Activated T-helper 1 cell treated with anti-CD3 and anti-CD28 coated beads, Interleukin-2, amount 50 U/mL, for 16 hours (primary cell): ENCODE results near the gene ZNF775.

Experiments
- DNase-seq, 2 donors: peaks; one replicate each; pipeline ENCODE4 v3.0.0-alpha.2; 2020; ENCODE audit warnings: low read depth in 1 of 2, low spot score in 1 of 2

ZNF775 gene

GRCh38 chr7:150345012-150345411 lies 34.1 kb upstream of the ZNF775 start:
- no peak for DNase-seq

DNA sequence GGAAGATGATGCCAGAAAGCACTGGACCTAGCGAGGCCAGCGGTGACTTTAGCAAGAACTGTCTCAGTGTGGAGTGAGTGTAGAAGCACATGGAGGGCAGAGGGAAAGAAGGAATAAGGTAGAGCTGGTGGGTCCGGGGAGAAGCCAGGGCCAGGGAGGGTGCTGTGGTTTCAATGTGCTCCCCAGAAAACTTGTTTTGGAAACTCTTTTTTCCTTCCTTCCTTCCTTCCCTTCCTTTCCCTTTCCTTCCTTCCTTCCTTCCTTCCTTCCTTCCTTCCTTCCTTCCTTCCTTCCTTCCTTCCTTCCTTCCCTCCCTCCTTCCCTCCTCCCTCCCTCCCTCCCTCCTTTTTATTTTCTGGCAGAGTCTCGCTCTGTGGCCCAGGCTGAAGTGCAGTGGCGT lies 32.2 kb upstream of the ZNF775 start:
- no peak for DNase-seq

DNA sequence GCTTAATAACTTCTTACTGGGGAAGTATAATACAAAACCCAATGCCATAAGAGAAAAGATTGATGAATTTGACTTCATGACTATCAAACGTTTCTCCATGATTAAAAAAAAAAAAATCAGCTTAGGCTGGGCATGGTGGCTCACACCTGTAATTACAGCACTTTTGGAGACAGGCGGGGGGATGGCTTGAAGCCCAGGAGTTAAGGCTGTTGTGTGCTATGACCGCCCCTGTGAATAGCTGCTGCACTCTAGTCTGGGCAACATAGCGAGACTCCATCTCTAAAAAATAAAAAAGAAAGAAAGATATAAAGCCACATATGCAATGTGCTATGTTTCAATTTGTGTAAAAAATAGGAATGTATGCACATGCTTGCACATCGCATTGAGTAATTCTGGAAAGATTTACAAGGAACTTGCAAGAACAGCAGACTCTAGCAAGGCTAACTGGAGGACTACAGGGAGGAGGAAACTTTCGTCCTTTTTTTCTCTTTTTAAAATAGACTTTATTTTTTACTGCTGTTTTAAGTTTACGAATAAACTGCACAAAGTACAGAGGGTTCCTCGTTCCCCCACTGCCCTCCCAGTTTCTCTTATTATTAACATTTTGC lies 27.4 kb upstream of the ZNF775 start:
- no peak for DNase-seq

GRCh38 chr7:150355666-150356059 lies 23.5 kb upstream of the ZNF775 start:
- DNase-seq = no peak

- DNase-seq = no peak
Measured at GRCh38 chr7:150356265-150356897, 22.7 kb upstream of the ZNF775 start.

DNA sequence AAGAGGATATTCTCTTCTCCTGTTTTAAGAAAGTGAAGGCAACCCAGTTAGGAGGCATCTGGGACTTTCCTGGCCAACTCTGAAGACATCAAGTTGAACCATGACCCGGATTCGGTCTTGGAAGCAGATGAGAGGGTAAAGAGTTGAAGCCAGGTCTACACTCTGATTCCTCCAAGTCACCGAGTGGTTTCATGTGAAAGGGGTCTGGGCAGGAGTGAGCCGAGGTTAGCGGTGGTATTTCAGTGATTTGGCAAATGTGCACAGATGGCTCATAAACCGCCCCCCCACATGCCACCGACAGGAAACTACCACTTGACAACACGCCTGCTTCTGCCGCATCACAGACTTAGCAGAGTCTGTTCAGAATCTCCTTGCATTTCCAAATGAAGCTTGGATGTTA lies 21.9 kb upstream of the ZNF775 start:
- DNase-seq = peak; percentile 38 to 43

DNA sequence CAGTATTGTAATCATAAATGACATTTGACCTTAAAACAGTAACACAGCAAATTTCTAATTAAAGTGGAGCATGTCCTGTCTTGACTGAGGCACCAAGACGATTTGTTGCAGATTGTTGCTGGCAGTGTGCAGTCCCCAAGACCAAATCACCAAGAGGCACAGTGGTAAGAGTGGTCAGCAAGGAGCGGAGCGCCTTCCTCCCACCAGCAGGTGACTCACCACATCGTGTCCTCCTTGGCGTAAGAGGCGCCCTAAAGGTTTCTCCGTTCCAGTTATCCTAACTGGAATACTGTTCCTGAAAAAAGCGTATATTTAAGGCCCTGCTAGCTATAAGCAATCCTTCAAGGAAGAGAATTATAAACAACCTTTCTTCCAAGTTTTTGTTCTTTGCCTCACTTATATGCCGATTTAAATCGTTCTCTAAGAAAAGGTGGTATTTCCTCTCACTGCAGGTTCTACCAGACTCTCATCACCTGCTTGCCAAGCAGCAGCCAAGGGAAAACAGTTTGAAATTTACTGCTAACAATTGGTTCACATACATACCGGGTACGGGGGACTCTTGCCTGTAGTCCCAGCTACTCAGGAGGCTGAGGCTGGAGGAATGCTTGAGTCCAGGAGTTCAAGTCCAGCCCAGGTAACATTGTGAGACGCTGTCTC lies 21.2 kb upstream of the ZNF775 start:
- DNase-seq = no peak

DNA sequence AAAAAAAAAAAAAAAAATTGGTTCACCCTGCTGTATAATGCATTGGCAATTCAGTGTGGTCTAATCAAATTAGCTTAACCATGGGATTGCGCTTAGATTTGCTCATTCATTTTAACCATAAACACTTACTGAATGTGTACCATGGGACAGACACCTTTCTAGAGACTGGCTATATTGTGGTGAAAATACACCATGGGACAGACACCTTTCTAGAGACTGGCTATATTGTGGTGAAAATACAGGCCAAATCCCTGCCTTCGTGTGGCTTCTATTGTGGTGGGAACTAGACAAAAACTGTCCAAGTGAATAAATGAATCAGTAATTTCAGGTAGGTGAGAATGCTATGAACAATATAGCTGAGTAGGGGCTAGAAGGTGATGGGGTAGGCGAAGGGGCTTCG lies 20.7 kb upstream of the ZNF775 start:
- DNase-seq = no peak

DNA sequence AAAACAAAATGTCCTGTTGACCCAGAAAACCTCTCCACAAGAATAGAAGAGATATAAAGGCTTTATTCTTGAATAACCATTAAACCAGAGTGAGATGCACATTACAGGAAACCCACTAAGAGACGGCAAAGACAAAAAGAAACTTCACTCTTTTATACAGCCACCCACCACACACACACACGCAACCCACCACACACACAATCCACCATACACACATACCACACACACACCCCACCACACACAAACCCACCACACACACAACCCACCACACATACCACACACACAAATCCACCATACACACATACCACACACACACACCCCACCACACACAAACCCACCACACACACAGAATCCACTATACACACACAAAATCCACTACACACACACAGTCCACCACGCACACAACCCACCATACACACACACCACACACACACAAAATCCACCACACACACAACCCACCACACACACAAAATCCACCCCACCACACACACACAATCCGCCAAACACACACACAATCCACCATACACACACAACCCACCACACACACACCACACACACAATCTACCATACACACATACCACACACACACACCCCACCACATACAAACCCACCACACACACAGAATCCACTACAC lies 20.0 kb upstream of the ZNF775 start:
- no peak for DNase-seq

- no peak for DNase-seq
Measured at GRCh38 chr7:150359622-150360362, 19.3 kb upstream of the ZNF775 start.

GRCh38 chr7:150360363-150361058 lies 18.6 kb upstream of the ZNF775 start:
- DNase-seq = no peak

DNA sequence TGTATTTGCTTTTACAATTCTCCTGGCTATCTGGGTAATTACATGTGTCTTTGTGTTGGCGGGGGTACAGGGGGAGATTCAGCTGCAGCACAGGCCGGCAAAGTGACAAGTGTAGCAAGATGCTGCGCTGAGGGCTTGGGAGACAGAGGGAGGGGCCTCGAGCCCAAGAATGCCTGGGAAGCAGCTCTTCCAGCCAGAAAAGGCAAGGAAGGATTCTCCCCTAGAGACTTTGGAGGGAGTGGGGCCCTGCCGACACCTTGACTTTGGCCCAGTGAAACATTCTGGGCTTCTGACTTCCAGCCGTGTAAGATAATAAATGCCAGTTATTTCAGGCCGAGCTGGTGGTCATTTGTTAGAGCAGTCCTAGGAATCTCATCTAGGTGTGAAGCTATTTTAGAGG lies 17.7 kb upstream of the ZNF775 start:
- no peak for DNase-seq

GRCh38 chr7:150361807-150362621 lies 17.1 kb upstream of the ZNF775 start:
- DNase-seq = no peak

DNA sequence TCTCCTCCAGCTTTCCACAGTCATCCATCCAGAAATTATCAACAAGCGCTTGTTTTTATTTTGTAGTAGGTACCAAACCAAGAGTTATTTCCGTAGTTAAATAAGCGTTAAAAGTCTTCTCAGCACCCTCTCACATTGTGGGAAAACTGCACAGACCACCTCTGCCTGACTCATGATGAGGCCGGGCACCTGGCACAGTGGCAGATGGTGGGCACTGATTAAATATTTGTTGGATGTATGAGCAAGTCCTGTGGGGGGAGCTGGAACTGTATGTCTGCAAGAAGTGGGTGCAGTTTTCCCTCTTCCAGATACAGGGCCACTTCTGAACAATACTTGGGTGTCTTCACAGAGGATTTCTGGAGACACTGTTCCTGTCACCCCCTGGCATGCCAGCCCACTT lies 15.8 kb upstream of the ZNF775 start:
- no peak for DNase-seq

DNA sequence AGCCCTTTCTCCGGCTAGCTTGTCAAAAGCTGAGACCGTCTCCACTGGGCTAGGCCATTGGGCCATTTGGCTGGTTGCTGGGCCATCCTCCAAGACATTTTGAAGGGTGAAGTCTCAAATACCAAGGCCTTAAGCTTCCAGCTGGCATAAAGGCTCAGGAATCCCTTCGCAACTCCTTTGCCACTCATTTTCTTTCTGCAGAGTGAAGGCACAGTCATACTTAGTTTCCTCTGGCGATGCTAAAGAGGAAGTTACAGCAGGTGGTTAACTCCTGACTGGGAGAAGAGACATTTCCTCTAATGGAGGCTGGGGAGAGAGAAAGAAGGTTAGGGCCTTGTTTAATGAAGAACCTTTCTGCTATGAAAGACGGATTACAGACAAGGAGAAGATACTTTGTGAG lies 15.3 kb upstream of the ZNF775 start:
- no peak for DNase-seq

DNA sequence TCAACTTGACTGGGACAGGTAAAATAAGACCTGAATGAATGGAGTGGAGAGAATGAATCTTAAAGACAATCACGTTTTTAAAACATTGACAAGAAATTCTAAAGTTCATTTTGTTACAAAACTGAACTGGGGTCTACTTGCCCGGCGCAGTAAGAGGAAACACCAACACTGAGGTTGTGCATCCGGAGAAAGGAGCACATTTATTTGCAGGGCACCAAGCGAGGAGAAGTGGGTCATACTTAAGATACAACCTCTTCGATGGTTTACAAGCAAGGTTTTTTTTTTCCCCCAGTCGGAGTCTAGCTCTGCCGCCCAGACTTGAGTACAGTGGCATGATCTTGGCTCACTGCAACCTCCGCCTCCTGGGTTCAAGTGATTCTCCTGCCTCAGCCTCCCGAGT lies 13.9 kb upstream of the ZNF775 start:
- DNase-seq = no peak

DNA sequence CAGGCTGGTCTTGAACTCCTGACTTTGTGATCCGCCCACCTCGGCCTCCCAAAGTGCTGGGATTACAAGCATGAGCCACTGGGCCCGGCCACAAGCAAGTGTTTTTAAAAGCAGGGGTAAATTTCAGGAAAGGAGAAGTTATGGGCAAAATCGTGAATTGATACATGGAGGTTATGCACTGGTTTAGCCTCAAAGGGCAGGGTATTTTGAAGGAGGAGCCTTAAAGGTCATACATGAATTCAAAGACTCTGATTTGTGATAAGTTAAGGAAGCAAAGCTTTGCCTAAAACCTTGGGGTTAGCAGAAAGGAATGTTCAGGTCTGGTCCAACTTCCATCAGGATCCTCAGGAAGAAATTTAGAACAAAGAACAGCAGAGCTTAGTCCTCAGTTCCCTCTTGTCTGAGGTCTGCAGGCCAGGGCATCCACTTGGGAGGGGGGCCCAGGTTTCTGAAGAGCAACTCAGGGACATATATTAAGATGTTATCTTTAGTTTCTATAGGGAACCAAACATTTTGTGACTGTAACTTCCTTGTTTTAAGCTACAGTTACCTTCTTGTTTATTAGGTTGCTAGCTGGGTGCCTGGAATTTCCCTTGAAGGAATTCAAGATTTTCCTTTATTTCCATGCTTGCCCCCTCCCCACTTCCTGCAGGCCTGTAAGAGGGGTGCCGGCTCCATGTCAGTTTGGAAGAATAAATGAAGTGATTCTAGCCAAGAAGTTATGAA lies 13.3 kb upstream of the ZNF775 start:
- no peak for DNase-seq

DNA sequence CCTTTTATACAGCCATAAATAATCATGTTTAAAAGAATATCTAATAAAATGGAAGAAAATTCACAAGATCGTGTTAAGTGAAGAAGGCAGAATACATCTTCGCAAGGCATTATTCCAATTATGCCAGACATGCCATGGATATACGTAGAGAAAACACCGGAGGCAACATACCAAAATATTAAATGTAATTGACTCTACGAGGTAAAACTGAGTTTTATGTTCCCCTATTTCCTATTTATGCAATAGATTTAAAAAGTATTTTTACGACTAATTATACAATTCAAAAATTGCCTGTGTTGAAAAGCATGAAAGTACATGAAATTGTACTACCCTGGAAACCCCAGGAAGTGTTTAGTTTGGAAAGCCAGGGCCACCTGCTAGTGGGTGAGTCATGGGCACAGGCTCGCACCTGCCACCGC lies 11.4 kb upstream of the ZNF775 start:
- no peak for DNase-seq

GRCh38 chr7:150368096-150368883 lies 10.8 kb upstream of the ZNF775 start, which contains the start of gene REPIN1:
TSS of gene REPIN1 (plus strand) at chr7:150368822. CDS start at chr7:150369712, 890 bp downstream.
- DNase-seq = peak; percentile 55 to 67
